Activated CD8-positive, alpha-beta memory T cell treated with anti-CD3 and anti-CD28 coated beads for 1 hour (primary cell): ENCODE measurements around the gene STX4.
"Not testable (repeated sequence)": the region's sequence is repeated elsewhere in the genome, so short reads cannot be mapped to it uniquely, and the experiment has no call there.

Experiments
- DNase-seq, 2 donors: peaks; one replicate each; pipeline ENCODE4 v3.0.0-alpha.2; 2020; ENCODE audit warnings: low read depth in 1 of 2; ENCODE audit errors: extremely low read depth in 1 of 2

STX4 gene

DNA sequence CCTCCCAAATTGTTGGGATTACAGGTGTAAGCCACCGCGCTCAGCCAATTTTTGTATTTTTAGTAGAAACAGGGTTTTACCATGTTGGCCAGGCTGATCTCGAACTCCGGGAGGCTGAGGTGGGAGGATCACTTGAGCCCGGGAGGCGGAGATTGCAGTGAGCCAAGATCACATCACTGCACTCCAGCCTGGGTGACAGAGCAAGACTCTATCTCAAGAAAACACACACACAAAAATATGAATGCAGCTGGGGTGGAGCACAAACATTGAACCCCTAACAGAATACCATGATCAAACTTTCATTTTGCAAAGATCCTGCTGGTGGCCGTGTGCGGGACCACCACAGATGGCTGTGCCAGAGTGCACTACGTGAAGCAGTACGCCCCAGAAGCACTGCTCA is 15.6 kb upstream of the STX4 start:
- not testable (repeated sequence) for DNase-seq

DNA sequence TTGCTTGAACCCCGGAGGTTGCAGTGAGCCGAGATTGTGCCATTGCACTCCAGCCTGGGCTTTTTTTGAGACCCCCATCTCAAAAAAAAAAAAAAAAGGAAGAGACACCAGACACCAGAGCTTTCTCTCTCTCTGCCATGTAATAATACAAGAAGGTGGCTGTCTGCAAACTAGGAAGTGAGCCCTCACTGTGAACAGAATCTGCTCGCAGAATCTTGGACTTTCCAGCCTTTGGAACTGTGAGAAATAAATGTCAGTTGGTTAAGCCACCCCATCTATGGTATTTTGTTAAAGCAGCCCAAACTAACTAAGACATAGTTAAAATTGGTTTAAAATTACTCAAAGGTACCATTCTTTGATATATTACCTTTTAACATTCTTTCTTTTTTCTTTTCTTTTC is 12.8 kb upstream of the STX4 start:
- no peak for DNase-seq

DNA sequence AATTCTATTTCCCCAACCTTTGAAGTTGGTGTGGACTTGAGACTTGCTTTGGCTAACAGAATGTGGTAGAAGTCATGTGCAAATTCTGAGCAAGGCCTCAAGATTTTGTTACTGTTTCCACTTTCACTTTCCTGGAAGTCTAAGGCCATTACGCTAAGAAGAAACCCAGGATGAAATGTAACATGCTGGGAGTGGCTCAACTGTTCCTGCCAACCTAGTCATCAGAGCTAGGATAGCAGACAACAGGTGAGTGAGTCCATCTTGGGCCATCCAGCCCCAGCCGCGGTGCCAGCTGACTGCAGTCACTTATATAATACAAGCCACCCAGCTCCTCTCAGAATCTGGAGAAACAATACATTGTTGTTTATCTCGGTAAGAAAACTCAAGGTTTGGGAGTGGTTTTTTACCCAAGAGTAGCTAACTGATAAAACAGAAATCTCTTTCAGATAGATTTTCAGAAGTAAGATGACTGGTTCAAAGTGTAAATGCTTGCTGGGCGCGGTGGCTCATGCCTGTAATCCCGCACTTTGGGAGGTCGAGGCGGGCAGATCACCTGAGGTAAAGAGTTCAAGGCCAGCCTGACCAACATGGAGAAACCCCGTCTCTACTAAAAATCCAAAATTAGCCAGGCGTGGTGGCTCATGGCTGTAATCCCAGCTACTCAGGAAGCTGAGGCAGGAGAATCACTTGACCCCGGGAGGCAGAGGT is 10.7 kb upstream of the STX4 start:
- no peak for DNase-seq

DNA sequence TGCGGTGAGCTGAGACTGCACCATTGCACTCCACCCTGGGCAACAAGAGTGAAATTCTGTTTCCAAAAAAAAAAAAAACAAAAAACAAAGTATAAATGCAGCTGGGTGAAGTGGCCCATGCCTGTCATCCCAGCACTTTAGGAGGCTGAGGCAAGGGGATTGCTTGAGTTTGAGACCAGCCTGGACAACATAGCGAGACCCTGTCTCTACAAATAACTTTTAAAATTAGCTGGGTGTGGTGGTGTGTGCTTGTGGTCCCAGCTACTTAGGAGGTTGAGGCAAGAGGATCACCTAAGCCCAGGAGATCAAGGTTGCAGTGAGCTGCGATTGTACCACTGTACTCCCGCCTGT is 10.1 kb upstream of the STX4 start:
- no peak for DNase-seq

- DNase-seq: no peak
These were observed 9.6 kb upstream of the STX4 start for GRCh38 chr16:31023627-31024226.

GRCh38 chr16:31025339-31025738 is 8.0 kb upstream of the STX4 start:
- DNase-seq: no peak

DNA sequence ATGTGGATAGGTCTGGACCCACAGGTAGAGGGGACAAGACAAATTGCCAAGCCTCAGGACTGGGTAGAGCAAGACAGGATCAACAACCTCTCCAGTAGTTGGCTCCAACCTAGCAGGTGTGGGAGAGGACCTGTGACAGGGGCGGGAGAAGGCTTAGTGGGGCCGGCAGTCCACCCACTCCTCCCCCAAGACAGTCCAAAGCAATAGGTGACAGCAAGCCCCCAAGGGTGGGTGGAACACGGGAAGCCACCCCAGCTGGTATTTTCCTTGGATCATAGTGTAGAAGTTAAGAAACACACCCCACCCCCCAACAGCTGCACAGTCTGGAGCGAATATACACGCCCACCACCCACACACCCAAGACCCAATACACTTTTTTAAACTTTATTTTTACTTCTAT is 4.1 kb upstream of the STX4 start:
- DNase-seq: no peak

GRCh38 chr16:31031276-31031675 is 2.1 kb upstream of the STX4 start:
- DNase-seq: no peak

DNA sequence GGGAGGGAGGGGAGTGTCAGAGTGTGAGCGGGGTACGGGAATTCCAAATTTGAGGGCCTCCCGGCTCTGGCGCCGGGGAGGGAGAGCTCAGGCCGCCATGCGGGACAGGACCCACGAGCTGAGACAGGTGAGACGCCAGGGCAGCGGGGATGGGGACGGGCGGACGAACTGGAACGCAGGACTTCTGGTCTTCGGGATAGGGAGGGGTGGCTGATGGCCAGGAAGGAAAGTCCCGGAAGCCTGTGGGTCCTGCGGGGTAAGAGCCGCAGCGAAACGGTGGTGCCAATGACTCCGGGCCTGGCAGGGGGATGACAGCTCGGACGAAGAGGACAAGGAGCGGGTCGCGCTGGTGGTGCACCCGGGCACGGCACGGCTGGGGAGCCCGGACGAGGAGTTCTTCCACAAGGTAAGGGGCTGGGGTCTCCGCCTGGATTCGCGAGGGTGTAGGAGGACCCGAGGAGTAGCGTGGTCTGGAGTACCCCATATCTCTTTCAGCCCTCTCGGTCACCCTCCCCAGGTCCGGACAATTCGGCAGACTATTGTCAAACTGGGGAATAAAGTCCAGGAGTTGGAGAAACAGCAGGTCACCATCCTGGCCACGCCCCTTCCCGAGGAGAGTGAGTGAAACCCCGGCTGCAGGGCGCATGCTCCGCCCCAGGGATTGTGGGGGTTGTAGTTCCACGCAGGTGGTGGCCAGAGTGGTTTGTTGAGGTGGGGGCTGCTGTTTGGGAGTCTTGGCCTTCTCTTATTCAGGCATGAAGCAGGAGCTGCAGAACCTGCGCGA is 543 bp downstream of the STX4 start:
- peak; percentile 69 to 80 for DNase-seq

DNA sequence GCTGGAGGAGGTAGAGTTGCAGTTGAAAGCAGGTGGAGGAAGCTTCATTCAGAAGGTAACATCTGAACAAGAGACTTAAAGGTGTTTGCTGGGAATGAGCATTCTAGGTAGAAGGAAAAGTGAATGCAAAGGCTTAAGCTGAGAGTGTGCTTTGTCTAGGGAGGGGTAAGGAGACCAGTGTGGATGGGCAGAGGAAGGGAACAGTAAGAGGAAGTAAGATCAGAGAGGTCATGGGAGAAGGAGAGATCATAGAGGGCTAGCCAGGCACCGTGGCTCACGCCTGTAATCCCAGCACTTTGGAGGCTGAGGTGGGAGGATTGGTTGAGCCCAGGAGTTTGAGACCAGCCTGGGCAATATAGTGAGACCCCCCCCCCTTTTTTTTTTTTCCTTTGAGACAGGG is 3.3 kb downstream of the STX4 start:
- no peak for DNase-seq

DNA sequence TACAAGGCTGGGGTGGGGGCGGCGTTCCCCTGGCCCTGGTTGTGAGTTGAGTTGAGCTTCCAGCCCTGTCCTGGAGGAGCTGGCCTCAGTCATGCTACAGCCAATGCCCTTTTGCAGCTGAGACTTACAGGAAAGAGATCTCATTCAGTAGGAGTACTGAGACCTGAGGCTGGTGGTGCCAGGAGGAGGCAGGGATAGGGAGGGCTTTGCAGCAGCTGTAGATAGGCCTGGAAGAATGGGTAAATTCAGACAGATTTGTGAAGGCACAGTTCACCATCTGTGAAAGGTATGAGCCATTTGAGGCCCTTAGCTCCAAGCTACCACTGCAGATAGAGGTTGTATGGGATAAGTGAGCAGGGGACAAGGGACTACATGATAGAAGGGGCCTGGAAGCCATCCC is 5.6 kb downstream of the STX4 start:
- DNase-seq: no peak

DNA sequence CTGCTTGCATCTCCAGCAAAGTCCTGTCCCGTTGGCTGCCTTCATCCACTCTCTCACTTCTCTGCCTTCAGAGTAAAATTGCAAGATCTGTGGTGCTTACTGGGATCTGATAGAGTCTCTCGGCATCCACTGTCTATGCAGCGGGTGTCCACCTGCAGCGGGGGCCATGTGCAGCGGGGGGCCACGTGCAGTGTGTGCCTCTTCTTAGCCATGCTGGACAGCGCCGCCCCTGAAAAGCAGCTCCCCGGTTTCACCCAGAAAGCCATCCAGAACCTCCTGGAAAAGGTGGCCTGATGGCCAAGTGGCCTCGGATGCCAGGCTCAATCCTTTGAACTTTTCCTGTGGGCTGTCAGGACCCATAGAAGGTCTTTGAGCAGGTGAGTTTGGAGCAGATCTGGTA is 9.5 kb downstream of the STX4 start:
- no peak for DNase-seq

- DNase-seq: no peak
These were observed 10.0 kb downstream of the STX4 start for GRCh38 chr16:31043352-31043751.

DNA sequence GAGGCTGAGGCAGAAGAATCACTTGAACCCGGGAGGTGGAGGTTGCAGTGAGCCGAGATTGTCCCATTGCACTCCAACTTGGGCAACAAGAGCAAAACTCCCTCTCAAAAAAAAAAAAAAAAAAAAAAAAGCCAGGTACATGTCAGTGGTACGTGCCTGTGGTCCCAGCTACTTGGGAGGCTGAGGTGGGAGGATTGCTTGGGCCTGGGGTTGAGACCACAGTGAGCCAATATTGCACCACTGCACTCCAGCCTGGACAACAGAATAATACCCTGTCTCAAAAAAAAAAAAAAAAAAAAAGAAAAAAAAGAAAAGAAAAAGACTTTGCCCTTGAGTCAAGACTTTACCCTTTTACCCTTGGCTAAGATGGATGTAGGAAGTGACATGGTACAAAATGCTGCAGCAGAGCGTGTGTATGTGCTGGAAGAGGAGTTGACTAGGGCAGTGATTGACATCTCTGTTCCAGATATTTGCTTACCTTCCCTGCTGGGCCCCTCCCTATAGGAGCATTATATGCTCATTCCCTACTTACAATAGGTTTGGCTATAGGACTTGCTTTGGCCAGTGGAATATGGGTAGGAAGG is 10.6 kb downstream of the STX4 start:
- no peak for DNase-seq

- DNase-seq: no peak
These were observed 17.1 kb downstream of the STX4 start for GRCh38 chr16:31050280-31051030.

DNA sequence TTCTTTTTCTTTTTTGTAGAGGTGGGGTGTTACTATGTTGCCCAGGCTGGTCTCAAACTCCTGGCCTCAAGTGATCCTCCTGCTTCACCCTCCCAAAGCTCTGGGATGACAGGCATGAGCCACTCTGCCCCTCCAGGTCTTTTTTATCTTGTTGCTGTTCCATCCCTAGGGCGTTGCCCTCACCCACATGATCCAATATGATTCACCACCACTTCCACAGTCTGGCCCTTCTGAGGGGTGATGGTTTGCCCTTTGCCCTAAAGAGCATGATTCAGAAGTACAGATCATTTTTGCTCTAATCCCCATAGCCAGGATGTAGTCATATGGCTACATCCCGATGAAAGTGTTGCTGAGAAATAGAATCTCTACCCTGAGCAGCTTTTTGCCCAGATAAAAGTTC is 18.8 kb downstream of the STX4 start:
- DNase-seq: no peak

DNA sequence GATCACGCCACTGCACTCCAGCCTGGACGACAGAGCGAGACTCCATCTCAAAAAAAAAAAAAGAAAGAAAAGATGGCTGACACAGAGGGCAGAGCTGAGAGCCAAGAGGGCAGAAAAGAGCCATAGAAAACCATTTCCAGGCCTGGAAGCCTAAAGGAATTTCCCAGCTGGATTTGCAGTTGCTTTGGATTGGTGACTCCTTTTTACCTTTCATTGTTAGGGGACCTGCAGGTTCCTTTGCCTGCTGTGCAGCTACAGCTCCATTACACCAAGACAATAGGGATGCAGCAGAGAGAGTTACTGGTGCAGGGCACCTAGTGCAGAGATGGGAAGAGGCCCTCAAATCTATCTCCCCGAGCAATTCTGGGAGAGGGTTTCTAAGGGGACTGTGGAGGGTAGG is 22.3 kb downstream of the STX4 start:
- DNase-seq: no peak

- DNase-seq: no peak
These were observed 27.9 kb downstream of the STX4 start for GRCh38 chr16:31061126-31061812.

DNA sequence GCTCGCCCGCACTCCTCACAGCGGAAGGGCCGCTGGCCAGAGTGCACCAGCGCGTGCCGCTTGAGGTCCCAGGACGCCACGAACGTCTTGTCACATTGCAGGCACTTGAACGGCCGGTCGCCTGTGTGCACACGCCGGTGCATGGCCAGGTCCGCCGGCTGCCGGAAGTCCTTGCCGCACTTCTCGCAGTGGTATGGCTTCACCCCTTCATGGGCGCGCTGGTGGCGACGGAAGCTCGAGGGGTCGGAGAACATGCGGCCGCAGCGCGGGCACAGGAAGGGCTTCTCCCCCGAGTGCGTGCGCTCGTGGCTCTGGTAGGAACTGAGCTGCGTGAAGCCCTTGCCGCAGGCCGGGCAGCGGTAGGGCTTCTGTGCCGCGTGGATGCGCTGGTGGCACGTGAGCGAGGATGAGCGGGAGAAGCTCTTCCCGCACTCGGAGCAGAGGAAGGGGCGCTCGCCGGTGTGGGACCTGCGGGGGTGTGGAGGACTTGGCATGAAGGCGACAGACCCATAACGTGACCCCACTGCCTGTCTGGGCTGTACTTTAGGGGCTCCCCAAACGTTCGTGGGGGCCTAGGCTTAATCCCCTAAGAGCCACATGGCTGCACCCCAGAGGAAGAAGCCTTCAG is 28.6 kb downstream of the STX4 start:
- no peak for DNase-seq

- DNase-seq: no peak
These were observed 30.1 kb downstream of the STX4 start for GRCh38 chr16:31063495-31063842.
